Inflammatory macrophage treated with lipopolysaccharide for 1 hour (primary cell): ENCODE measurements around the gene NBEAL2.

Experiments
- DNase-seq, 2 donors: peaks; one replicate each; pipeline ENCODE4 v3.0.0-alpha.2; 2020 to 2022

Gene NBEAL2, protein sequence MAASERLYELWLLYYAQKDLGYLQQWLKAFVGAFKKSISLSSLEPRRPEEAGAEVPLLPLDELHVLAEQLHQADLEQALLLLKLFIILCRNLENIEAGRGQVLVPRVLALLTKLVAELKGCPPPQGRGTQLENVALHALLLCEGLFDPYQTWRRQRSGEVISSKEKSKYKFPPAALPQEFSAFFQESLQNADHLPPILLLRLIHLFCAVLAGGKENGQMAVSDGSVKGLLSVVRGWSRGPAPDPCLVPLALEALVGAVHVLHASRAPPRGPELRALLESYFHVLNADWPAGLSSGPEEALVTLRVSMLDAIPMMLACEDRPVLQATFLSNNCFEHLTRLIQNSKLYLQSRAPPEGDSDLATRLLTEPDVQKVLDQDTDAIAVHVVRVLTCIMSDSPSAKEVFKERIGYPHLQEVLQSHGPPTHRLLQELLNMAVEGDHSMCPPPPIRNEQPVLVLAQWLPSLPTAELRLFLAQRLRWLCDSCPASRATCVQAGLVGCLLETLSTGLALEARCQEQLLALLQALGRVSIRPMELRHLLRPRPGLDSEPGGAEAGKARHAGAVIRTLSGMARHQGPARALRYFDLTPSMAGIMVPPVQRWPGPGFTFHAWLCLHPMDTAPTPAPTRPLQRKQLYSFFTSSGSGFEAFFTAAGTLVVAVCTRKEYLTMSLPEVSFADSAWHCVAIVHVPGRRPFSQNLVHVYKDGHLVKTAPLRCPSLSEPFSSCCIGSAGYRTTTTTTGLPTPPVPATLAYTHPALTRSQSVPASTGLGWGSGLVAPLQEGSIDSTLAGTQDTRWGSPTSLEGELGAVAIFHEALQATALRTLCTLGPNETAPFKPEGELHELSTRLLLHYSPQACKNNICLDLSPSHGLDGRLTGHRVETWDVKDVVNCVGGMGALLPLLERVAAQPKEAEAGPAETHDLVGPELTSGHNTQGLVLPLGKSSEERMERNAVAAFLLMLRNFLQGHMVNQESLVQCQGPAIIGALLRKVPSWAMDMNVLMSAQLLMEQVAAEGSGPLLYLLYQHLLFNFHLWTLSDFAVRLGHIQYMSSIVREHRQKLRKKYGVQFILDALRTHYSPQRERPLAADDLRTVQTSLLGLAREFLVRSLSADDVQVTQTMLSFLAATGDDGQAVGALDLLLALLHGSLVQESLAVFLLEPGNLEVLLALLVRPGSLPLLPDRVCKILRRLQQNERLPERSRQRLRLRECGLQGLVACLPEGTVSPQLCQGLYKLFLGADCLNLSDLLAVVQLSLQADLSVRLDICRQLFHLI (N-terminal part only)

DNA sequence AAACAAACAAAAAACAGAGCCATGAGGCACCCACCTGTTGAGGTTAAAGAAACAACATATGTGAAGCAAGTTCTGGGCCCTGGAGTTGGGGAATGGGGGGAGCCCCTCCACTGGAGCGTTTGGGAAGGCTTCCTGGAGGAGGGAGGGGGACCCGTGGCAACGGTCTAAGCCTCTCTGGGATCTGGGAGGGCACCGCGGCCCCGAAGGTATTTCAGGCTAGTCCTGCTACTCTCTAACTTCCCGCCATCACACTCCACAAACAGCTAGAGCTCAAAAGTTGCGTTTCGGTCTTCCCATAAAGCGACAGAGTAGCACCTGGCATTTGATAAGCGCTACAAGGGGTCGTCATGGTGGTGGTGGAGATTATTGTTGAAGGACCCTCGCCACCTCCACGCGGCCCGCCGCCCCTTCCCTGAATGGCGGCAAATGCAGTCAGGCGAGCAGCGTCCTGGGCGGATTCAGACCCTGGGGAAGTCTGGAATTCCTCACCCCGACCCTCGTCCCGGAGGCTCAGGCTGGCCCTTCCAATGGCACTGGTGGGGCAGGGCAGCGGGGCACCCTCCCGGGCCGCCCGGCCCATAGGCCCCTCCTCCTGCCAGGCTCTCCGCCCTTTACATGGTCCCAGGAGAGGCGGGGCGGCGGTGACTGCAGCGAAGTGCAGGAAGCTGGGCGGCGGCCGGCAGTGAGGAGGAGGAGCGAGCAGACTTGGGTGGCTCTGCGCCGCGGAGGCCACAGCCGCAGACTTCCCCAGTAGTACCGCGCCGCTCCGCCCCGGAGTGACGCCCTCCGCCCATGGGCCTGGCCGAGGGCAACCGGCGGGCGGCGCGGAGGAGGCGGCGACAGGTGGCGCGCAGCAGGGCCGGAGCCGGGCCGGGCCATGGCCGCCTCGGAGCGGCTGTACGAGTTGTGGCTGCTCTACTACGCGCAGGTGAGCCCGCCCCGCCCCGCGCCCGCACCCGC, at the start of gene NBEAL2:
Gene NBEAL2 (plus strand): TSS at position 682 of the 960 bp plus-strand sequence. CDS start 196 bp downstream, at position 878.
- peak; percentile 94 to 95 for DNase-seq

DNA sequence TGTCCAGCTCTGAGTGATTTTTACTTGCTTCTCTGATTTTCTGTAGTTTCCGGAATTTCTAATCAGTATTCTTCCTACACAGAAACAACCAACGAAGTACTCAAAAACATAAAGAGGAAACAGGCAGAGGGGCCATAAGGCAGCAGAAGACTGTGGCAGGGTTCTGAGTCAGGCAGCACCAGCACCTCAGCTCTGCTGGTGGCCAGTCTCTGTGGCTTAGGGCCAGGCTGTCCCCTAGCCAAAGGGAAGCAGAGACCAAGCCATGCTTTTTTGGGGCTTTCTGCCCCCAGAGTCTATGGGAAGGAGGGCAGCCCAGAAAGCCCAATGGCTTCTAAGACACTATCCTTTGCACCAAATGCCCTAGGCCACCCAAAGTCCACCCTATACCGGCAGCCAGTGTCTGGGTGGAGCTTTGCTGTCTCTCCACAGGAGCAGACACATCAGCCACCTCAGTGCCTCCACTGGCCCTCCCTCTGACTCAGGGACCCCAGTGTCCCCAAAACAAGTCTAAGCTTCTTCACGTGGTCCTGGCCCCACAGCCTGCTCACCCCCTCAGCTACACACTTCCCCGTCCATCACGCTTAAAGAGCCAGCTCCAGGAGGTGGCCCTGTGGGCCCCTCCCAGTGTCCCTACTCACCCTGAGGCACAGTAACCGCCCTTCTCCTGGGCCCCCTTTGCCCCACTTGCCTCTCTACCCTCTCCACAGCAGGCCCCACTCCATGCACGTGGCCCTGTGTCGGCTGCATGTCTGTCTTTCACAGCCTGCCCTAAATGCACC, 49.1 kb upstream of the NBEAL2 start:
- peak; percentile 90 to 96 for DNase-seq

DNA sequence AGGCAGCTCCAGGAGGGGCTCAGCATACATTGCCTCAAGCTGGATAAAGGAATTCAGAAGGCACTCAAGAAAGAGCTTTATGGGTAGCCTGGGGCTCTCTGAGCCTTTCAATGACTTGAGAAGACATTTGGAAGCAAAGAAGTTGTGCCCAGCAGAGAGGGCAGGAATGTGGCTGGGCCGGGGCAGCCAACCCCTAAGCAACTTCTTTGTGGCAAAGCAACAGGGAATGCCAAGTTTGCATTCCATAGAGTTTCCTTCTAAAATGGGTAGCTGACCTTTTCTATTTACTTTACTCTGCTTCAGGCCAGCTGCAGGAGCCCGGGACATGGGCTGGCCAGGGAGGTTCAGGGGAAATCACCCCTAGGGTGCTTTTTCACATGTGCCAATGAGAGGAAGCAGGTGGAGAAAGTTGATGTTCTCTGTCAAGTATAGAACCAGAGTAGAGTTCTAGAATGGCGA, 48.5 kb upstream of the NBEAL2 start:
- no peak for DNase-seq

DNA sequence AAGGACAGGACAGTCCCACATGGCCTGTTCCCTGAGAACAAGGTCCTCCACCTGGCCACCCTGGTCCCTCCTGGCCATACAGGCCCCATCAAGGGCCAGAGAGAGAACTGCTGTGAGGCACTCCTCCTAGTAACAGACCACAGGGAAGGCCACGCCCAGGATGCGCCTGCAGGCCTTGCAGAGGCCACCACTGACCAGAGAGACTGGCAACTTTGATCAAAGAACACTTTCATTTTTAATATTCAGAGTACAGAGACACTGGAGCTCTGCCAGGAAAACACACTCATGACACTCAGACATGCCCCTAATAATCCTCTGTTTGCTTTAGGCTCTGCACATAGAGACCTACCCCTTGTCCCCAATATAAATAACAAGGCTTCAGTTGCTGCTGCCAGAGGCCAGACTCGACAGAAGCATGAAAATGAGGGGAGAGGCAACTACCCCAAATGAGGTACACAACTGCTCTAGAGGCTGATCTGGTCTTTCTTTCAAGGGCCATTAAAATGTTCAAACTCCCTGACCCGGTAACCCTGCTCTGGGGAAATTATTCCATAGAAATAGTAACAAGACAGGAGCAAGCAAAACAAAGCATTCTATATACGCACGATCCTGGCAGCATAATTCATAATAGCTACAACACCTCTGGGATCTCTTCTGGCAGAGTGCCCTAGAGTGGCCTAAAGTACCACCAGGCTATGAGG, 47.7 kb upstream of the NBEAL2 start:
- peak in 1 of 2 donors; percentile 51 for DNase-seq

DNA sequence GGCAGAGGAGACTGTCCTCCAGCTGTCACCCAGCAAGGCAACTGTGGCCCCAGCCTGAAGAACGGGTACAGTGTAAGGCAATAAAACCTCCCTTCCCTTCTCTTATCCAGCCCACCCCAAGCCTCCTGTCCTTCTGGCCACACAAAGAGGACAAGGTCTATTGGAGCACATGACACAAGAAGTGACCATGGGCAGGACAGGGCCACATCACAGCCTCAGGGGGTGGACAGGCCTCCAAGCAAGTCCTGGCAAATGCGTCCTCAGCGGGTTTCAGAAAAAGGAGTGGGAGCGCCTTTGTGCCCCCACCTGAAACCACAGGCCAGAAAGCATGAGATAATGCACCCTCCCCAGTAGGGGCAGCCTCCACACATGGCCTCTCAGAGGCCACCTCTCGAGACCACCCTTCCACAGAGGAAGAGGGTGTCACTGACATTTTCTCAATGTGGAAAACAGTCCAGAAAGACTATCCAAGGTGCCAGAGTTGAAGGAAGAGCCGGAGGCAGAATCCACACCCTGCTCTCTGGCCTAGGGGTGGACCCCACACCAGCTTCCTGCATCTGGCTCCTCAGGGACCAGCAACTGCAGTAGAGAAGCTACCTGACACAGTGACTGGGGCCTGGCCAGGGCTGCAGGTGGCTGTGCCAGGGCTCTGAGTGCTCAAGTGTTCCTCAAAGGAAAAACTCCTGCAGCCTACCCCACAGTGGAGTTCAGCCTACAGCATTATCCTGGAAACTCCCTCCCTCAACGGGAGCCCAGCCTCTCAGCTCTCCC, 46.8 kb upstream of the NBEAL2 start:
- DNase-seq, result no peak

DNA sequence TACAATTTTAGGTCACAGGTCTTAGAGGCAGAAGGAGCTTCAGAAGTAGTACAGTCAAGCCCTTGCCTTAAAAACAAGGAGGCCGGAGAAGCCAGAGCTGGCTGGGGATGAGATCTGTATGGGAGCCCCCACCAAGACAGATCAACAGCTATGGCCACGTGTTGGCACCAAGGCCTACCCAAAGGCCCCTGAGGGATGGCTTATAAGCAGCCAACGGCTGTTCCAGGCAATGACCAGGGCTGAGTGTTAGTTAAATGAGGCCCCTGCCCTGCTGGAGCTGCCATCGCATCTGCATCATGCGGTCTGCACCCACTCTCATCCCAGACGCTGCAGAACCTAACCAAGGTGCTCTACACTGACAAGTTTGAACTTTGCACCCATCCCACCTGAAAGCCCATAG, 46.2 kb upstream of the NBEAL2 start:
- DNase-seq, result no peak

DNA sequence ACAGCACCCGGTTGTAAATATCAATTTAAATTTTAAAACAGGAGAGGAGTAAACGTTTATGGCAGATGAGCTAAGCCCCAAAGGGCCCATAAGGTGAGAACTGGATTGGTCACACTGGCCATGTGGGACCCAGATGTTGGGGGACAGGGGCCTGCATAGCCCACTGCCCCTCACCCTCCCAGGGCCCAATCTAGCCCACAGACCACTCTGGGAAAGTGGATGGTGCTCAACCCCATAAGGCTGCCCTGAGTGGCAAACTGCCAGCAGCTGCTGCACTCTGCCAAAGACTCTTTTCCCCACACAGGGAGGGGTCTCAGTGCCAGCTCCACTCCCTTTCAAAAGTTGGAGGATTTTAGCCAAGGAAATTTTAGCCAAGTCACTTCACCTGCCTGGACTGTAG, 45.4 kb upstream of the NBEAL2 start:
- no peak for DNase-seq

DNA sequence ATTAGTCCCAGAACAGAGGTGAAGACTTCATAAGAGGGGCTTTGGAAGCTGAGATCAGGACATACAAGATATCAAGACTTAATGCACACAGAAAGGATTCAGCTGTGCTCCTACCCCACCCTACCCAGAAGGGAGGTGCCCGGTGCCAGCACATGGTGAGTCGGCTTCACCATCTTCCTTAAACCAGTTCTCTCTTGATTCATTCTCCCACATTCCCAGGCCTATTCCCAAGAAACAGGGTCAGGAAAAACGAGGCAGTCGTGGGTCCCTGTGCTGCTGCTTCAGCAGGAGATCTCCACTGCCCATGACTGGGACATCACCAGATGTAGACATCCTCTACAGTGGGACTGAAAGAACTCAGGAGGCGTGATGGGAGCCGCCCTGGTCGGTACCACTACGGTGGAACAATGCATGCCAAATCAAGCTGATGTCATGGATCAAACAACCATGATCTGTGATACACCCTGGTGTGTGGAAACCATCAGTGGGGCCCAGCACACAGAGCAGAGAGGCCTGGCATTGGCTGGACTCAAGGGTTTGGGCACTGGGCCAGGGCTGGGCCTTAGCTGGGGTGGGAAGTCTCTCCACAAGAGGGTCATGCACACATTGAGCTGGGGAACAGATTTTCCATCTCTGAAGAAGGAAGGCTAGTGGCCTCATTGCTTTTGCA, 44.8 kb upstream of the NBEAL2 start:
- DNase-seq, result no peak

DNA sequence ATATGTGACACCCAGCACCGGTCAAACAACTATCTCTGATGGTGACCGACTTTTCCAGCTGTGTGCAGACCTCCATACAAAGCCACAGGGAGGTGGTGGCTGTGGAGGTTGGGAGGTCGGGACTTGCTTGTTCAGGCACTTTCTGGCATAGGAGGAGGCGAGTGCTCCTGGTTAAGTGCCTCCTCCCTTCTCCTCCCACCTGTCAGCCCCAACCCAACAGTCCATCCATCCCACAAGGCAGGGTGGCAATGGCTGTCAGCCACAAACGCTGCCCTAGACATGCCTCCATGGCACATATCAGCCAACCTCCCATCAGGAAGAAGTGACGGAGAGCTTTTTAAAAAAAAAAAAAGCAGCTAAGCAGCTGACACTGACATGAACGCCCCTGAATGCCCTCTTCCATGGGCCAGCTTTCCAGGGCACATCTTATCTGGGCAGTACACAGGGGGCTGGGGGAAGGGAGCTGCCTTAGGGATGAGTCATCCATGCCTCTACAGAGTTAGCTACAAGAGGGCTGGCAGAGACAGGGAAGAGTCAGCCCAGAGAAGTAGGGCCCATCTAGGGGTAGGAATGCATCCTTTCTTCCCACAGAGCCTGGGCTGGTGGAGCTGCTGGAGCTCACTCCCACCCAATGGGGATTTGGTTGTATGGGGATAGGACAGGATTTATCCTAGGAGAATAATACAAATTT, 44.2 kb upstream of the NBEAL2 start:
- no peak for DNase-seq

DNA sequence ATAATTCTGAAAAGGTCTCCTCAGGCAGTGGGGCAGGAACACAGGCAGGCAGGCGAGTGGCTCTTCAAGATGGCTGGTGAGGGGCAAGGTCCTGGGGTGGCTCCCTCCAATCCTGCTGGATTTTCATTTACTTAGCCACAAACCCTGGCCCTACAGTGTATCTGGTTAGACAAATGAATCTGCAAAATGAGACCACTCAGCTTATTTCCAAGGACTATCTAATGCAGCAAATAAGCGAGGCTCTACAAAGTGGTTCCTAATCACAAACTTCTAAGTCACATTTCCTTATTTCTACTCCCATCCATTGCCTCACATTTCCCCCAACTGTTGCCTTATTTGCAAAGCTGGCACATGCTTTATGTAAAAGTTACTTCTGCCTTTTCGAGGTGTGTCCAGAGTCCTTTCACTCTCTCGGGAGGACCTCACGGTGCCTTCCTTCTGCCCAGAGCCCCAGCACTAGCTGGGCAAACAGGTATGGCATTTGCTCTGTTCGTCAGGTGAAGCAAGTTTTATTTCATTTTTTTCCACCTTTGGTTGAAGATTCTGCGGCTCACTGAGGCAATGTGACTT, 43.4 kb upstream of the NBEAL2 start:
- peak; percentile 83 to 85 for DNase-seq

DNA sequence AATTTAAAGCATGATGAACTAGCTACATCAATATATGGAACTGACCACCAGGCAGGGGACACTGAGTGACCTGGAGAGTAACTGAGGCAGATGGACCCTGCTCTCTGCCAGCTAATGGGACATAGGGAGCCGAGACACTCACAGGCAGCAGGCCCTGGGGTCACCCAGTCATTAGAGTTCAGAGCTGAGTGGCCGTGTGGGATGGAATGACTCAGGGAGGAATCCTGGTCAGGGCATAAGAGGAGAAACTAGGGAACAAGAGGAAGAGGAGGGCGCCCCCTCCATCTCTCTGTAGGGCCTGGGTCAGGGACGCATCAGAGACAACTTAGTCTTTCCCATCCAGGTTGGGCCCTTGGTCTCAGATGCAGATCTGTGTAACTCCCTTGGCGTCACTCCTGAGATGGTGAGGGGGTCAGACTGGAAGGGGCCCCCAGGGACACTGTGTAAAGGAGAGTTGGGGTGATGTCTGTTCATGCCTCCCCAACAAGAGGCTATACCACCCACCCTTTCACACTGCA, 42.7 kb upstream of the NBEAL2 start:
- peak in 1 of 2 donors; percentile 70 for DNase-seq

DNA sequence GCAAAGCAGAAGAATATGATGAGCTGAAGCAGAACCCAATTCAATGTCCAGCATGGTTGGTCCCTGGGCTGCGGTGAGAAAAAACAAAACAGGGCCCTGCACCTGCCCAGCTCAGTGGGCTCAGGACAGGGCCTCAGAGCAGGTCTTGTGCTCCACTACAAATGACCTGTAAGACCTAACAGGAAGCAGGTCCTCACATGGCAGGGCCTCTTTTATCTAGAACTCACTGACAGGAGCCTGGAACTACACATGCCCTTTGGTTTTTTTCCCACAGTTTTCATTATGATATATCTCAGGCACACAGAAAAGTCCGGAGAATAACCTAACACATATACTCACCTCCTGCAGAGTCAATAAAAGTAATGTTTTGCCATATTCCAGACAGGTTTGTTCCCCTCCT, 41.3 kb upstream of the NBEAL2 start:
- no peak for DNase-seq

DNA sequence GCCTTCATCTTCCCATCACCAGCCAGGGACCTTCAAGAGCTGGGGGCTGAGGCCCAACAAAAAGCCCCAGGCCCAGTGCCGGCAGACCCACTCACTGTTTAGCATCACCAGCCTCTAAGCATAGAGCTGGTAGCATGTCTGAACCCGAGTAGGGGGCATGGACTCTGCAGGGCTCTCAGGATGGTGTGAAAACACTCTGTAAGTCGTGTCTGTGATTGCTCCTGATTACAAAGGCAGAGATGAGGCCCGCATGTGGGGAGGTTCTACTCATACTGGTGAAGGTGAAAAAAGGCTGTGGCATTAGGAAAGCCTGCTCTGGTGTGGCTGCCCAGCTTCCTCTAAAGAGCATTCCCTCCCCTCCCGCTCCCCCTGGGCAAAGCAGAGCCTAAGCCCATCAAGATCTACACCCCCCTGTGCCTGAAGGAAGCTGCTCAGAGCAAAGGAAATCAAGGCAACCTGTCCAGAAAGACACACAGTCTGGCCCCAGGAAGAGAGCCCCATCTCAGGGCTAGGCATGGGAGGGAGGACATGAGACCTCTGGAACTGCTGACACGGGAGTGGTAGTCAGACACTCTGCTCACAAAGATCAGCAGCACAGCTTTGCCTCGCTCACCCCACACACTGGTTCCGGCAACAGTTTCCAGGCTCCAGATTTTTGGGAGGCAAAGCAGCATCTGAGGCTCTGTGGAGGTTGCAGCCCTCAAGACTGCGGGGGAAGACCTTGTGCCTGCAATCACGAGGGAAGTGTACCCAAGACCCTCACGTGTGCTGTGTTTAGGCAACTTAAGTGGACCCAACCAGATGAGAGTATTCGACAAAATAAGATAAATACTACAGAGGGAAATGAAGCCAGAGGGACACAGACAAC, 39.7 kb upstream of the NBEAL2 start:
- DNase-seq, result peak in 1 of 2 donors; percentile 36

DNA sequence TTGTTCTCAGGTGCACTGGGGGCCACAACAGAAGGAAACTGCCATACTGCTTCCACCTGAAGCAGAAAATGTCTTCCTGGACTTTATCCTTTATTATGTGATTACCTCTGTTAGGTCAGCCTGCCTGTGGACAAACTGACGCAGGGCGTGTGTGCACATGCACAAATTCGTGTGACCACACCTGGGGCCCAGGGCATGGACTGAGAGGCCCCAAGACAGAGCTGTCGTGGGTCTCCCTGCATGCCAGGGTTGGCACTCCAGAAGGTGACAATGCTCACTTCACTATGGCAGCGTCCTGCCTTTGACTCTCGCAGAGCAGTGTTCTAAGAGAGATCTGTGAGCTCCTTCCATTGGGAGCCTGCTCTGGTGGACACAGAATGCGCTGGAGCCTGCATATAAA, 37.4 kb upstream of the NBEAL2 start:
- DNase-seq, result no peak

DNA sequence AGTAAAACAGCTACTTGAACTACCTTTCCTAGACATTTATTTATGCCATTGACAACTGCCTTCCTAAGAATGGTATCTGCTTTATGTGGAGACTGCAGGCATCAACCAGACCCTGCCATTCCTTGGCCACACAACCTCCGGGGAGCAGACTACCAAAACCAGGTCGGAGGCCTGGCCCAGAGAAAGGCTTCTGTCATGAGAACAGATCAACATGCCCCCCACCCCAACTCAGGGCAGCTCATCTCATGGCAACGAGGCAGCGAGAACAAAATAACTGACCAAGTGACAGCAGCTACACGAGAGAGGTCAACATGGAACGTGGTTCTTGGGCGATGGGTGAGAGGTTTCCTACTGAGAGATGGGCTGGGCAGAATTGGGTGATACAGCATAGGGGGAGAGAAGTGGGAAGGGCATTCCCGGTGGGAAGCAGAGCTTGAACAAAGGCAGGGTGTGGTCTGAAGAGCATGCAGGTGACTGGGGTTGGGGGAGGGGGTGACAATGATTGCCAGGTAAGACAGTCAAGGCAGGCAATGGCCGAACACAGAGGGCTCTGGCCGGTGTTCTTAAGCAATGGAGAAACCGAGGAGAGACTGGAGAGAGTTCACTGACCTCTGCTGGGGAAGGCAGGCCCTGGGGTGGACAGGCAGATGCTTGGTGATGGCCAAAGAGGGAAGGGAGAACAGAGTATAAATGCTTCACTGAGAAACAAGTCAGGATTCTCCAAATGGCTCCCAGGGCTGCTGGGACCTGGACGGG, 36.8 kb upstream of the NBEAL2 start:
- DNase-seq, result no peak
